GM19193 (cell line): ENCODE data around the gene CELSR1.

Source experiments
- POLR2A ChIP-seq: IDR thresholded peaks from 4 replicates; pipeline ENCODE4 v1.6.1; 2011; ENCODE audit not compliant: insufficient read depth, insufficient read length; ENCODE audit errors: extremely low read depth

CELSR1 gene

GRCh38 chr22:46451741-46452140, 85.7 kb downstream of the CELSR1 start:
- TF ChIP-seq POLR2A, result no peak

- TF ChIP-seq POLR2A, result no peak
Measured at GRCh38 chr22:46450931-46451561, 86.4 kb downstream of the CELSR1 start.

GRCh38 chr22:46449974-46450745, 87.3 kb downstream of the CELSR1 start:
- TF ChIP-seq POLR2A, result no peak

GRCh38 chr22:46449116-46449691, 88.2 kb downstream of the CELSR1 start:
- TF ChIP-seq POLR2A, result no peak

GRCh38 chr22:46448333-46448732, 89.1 kb downstream of the CELSR1 start:
- no peak for TF ChIP-seq POLR2A

- no peak for TF ChIP-seq POLR2A
Measured at GRCh38 chr22:46447906-46448305, 89.5 kb downstream of the CELSR1 start.

GRCh38 chr22:46446799-46447198, 90.6 kb downstream of the CELSR1 start:
- TF ChIP-seq POLR2A, result no peak

- TF ChIP-seq POLR2A, result no peak
Measured at GRCh38 chr22:46445771-46446420, 91.5 kb downstream of the CELSR1 start.

- no peak for TF ChIP-seq POLR2A
Measured at GRCh38 chr22:46444390-46444854, 93.0 kb downstream of the CELSR1 start.

- no peak for TF ChIP-seq POLR2A
Measured at GRCh38 chr22:46443850-46444389, 93.5 kb downstream of the CELSR1 start.

GRCh38 chr22:46442217-46442853, 95.1 kb downstream of the CELSR1 start:
- no peak for TF ChIP-seq POLR2A

GRCh38 chr22:46439576-46440465, 97.6 kb downstream of the CELSR1 start:
- no peak for TF ChIP-seq POLR2A

- no peak for TF ChIP-seq POLR2A
Measured at GRCh38 chr22:46439111-46439510, 98.3 kb downstream of the CELSR1 start.

GRCh38 chr22:46437671-46438440, 99.6 kb downstream of the CELSR1 start:
- TF ChIP-seq POLR2A, result no peak
